ES-I3 (cell line): ENCODE data around the gene TMEM119.

ENCODE experiments used
- H3K36me3 ChIP-seq: 2 replicates; pipeline ENCODE4 v1.6.1; 2013; ENCODE audit warnings: mild to moderate bottlenecking, low read length, control low read depth, moderate library complexity; ENCODE audit not compliant: insufficient read depth
- H3K4me1 ChIP-seq: 2 replicates; pipeline ENCODE4 v1.6.1; 2013; ENCODE audit warnings: mild to moderate bottlenecking, control low read depth, low read length; ENCODE audit not compliant: insufficient read depth
- H3K9ac ChIP-seq: 2 replicates; pipeline ENCODE4 v1.6.1; 2013; ENCODE audit warnings: low read depth, mild to moderate bottlenecking, low read length, moderate library complexity
- H3K9me3 ChIP-seq: 2 replicates; pipeline ENCODE4 v1.6.1; 2013; ENCODE audit warnings: mild to moderate bottlenecking, low read length, moderate library complexity; ENCODE audit not compliant: control insufficient read depth, insufficient read depth

The TMEM119 gene

DNA sequence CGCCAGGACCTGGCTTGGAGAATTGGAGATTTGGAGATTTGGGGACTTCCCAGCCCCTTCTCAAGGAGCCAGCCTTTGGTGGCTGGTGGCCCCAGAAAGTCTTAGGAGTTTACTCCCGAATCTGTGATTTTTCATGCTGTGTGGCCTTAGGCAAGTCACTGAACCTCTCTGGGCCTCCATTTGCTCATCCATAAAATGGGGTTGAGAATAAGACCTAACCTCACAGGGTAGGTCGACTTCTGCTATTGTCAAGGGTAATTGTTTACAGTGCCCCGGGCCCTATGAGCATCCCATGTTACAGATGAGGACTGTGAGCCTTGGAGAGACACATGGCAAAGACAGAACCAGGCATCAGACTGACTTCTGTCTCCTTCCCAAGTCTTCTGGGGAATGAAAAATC, 16.2 kb upstream of the TMEM119 start:
- no peak overlapping the region for H3K9ac ChIP-seq
- peaks cover 13% of the 10 kb centered on the region; the same call in 1 of the 2 replicates for H3K4me1 ChIP-seq
- no peaks in the 10 kb centered on the region for H3K36me3 ChIP-seq
- H3K9me3 ChIP-seq: no peaks in the 10 kb centered on the region

DNA sequence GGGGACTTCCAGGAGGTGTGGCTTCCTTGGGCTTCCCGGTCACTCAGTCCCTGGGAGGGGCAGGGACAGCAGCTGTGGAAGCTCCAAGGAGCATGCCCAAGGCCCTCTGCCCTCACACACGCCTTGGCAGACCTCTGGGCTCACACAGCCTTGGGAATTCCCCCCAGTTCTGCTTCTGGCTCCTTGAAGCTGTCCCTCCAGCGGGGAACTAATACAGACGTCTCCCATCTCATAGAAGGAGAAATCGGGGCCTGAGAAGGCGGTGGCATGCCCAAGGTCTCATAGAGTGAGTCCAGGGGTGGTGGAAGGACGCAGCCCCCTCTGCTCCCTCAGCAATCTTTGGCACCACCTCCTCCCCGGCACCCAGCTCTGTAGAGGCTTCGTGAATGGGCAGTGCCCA, 15.7 kb upstream of the TMEM119 start:
- peaks cover 13% of the 10 kb centered on the region; the same call in 1 of the 2 replicates for H3K4me1 ChIP-seq

DNA sequence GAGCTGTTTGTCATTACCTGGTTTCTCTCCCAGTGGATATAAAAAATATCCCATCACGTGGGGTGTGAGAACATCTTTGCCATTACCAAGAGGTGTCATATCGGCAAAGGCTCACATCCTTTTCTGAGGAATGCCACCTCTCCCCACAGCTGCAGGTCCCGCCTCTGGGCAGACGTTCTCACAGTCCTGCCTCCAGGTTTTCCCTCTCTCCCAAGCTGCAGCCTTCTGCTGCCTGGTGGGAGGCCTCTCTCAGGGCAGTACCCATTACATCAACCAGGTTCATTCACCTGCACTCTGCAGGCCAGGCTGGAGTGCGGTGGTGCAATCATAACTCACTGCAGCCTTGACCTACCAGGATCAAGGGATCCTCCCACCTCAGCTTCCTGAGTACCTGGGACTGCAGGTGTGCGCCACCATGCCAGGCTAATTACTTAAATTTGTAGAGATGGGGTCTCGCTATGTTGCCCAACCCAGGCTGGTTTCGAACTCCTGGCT, 15.0 kb upstream of the TMEM119 start:
- Histone ChIP-seq H3K9me3 (no peaks in the 10 kb centered on the region), H3K36me3 (no peaks in the 10 kb centered on the region), H3K9ac (no peak overlapping the region), H3K4me1 (peaks cover 9% of the 10 kb centered on the region; the same call in 1 of the 2 replicates)

More for the DNA sequence above, 15.7 kb upstream of the TMEM119 start:
- Histone ChIP-seq H3K36me3 (no peaks in the 10 kb centered on the region), H3K9me3 (no peaks in the 10 kb centered on the region), H3K9ac (no peak overlapping the region)

DNA sequence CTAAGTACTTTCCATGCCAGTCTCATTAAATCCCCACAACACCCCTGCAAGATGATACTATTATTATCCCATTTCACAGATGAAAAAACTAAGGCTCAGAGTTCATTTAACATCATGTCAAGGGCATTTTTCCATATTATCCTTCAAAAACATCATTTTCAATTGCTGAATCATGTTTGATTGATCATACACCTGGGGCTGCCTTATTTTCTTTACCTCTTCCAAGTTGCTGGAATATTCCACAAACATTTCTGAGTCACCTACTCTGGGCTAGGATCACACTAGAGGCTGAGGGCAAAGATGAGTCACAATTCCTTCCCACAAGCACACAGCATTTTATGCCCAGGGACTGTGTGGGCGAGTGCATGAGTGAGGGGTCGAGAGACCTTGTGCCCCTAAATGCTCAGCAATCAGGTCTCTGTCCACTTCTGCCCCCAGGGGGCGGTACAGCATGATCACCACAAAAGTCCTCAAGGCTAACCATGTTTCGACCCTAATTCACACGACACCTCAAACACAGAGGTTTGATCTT, 14.1 kb upstream of the TMEM119 start:
- H3K4me1 ChIP-seq: peaks cover 9% of the 10 kb centered on the region; the same call in 1 of the 2 replicates
- H3K9me3 ChIP-seq: no peaks in the 10 kb centered on the region
- no peak overlapping the region for H3K9ac ChIP-seq
- H3K36me3 ChIP-seq: no peaks in the 10 kb centered on the region

DNA sequence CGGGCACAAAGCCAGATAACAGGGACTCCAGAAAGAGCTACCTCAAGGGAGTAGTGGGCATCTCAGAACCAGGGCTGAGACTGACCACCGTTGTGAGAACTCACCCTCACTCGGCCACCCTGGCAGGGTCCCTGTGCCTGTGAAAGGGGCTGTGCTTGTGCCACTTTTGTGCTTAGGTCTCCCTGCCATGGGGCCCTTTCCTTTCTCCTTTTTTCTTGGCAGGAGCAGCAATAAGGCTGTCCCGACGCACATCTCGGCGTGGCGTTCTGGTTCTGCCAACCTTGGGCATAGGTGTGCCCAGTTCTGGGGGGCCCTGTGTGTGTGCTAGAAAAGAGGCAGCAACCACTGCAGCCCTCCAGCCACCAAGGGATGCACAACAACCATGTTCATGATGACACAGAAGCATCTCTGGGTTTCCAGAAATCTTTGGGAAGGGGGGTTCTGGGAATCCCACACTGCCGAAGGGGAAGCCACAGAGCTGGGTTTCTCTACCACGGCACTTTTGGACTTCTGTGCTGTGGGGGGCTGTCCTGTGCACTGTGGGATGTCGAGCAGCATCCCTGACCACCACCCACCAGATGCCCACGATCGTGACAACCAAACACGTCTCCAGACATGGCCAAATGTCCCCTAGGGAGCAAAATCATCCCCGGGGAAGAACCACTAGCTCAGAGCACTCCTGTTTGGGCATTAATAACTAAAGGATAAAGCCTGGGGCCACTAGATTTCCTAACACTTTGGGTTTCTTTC, 13.1 kb upstream of the TMEM119 start:
- Histone ChIP-seq H3K36me3 (no peaks in the 10 kb centered on the region), H3K4me1 (peaks cover 14% of the 10 kb centered on the region; the same call in 1 of the 2 replicates), H3K9ac (no peak overlapping the region), H3K9me3 (no peaks in the 10 kb centered on the region)

DNA sequence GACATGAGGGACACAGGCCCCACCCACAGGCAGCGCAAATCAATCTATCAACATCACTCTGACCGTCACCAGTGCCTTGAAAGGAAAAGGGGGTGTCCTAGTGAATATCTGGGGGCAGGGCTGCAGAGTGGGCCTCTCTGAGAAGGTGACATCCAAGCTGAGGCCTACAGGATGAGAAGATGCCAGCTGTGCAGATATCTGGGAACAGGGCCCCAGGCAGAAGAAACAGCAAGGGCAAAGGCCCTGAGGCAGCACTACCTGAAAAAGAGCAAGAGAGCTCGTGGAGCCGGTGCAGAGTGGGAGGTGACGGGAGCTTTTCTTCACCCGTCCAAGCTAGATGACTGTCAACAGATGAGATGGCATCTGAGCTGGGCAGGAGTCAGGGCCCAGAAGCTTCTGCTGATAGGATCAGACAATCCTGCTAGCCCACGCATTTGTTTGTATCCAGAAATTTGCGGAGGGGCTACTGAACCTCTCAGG, 12.5 kb upstream of the TMEM119 start:
- H3K36me3 ChIP-seq: no peaks in the 10 kb centered on the region
- no peaks in the 10 kb centered on the region for H3K9me3 ChIP-seq
- peaks cover 14% of the 10 kb centered on the region; the same call in 1 of the 2 replicates for H3K4me1 ChIP-seq
- no peak overlapping the region for H3K9ac ChIP-seq

DNA sequence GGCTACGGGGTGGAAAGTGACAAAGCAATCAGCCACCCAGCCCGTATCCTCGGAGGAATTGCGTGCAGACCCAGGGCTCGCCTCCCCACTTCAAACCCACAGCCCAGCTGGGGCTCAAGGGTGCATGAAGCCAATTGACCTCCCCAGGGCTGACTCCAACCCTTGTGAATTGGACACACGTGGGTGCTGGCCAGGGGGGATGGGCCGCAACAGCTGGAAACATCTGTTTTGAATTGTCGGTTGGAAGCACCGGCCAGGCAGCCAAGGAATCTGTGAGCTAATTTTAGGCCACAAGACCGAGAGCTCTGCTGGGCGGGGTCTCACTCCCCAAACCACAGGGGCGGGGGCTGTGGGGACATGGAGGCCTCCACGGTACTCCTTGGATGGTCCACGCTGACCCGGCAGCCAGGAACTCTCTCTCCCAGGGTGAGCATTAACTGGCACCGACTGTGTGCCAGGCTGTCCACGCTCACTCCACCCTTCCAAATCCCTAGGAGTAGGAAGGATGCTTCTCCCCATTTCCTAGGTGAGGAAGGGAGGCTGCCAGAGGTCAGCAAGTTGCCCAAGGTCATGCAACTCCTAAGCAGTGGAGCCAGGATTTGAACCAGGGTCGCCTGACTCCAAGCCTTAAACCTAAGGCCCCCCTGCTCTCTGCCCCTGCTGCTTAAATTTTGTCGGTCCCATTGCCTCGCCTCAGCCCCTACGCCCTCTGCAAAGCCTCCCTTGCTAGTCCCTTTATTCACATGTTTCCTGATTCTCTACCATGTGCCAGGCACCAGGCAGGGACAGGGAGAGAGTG, 11.9 kb upstream of the TMEM119 start:
- H3K36me3 ChIP-seq: no peaks in the 10 kb centered on the region
- no peaks in the 10 kb centered on the region for H3K9me3 ChIP-seq
- peaks cover 14% of the 10 kb centered on the region; the same call in 1 of the 2 replicates for H3K4me1 ChIP-seq
- no peak overlapping the region for H3K9ac ChIP-seq

DNA sequence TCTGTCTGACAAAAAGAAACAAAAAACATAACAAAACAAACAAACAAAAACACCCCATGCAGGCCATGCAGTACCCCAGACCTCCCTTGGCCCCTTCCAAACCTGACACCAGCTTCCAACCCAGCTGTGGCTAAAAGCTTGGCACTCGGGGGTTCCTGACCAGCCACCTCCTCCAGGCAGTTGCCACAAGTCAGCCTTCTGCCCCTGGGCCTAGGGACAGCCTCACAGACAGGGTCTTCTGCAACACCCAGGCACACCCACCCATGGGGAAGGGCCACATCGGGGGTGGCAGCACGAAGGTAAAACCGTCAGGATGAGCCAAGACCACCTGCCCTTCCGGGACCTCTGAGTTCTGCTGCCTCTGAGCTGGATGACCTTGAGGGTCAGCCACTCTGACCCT, 10.7 kb upstream of the TMEM119 start:
- H3K9me3 ChIP-seq: no peaks in the 10 kb centered on the region
- H3K9ac ChIP-seq: no peak overlapping the region
- no peaks in the 10 kb centered on the region for H3K36me3 ChIP-seq
- peaks cover 16% of the 10 kb centered on the region for H3K4me1 ChIP-seq

DNA sequence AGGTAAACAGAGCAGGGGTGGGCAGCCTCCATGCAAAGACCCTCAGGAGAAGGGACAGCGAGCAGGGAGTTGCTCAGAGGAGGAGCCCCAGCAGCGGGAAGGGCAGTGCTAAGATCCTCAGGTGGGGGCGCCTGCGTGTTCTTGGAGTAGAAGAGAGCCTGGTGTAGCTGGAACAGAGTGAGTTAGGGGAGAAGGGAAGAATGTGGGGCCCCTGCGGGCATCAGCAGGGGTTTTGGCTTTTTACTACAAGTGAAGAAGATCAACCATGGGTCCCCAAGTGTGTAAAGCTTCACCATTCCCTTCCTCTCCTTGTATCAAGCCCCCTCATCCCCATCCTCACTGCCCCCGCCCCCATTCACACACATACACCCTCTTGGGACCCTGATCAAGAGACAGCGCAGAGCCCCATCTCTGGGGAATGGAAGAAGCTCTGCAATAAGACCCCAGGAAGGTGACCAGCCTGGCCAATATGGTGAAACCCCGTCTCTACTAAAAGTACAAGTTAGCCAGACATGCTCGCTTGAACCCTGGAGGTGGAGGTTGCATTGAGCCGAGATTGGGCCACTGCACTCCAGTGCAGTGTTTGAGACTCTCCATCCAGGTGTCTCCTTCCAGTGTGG, 10.2 kb upstream of the TMEM119 start:
- Histone ChIP-seq H3K9ac (no peak overlapping the region), H3K4me1 (peaks cover 11% of the 10 kb centered on the region), H3K36me3 (no peaks in the 10 kb centered on the region), H3K9me3 (no peaks in the 10 kb centered on the region)

DNA sequence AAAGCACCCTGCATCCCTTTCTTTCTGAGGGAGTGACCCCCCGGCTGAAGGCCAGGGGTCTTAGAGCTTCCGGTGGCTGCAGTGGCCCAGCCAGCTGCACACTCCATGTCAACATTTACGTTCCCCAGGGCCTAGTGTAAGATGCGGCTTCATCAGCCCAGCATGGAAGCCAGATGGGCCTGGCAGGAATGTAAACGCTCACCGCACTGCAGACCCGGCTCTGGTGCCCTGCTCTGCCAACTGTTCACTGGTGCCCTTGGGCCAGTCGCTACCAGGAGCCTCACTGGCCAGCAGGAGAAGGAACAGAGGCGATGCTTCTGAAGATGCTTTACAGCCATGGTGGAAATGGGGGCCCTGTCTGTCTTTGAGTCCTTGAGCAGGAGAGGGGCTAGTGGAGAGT, 8.6 kb upstream of the TMEM119 start:
- no peaks in the 10 kb centered on the region for H3K36me3 ChIP-seq
- no peak overlapping the region for H3K9ac ChIP-seq
- H3K4me1 ChIP-seq: peaks cover 9% of the 10 kb centered on the region
- H3K9me3 ChIP-seq: no peaks in the 10 kb centered on the region

DNA sequence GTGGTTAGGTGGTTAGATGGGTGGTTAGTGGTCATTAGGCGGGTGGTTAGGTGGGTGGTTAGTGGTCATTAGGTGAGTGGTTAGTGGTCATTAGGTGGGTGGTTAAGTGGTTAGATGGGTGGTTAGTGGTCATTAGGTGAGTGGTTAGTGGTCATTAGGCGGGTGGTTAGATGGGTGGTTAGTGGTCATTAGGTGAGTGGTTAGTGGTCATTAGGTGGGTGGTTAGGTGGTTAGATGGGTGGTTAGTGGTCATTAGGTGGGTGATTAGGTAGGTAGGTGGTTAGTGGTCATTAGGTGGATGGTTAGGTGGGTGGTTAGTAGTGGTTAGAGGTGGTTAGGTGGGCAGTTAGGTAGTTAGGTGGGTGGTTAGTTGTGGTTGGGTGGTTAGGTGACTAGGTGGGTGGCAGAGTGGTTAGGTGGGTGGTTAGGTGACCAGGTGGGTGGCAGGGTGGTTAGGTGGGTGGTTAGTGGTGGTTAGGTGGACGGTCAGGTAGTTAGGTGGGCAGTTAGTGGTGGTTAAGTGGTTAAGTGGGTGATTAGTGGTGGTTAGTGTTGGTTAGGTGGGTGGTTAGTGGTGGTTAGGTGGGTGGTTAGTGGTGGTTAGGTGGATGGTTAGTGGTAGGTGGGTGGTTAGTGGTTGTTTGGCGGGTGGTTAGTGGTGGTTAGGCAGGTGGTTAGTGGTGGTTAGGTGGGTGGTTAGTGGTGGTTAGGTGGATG, 8.0 kb upstream of the TMEM119 start:
- Histone ChIP-seq H3K9ac (no peak overlapping the region), H3K4me1 (peaks cover 9% of the 10 kb centered on the region), H3K36me3 (no peaks in the 10 kb centered on the region), H3K9me3 (no peaks in the 10 kb centered on the region)

DNA sequence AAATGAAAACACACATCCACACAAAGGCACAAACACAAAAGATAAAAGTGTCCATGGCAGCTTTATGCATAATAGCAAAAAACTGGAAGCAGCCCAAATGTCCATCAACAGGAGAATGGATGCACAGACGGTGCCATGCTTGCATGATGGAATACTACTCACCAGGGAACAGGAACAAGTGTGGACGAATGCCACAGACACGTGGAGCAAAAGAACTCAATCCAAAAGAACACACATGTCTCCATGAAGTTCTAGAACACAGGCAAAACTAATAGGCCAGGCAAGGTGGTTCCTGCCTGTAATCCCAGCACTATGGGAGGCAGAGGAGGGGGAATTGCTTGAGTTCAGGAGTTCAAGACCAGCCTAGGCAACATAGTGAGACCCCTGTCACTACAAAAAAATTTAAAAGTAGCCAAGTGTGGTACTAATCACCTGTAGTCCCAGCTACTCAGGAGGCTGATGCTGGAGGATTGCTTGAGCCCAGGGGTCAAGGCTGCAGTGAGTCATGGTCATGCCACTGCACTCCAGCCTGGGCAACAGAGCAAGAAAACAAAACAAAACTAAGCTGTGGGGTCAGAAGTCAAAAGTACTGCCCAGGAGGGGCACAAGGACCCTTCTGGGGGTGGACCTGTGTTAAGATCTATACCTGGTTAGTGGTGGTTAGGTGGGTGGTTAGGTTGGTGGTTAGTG, 7.3 kb upstream of the TMEM119 start:
- Histone ChIP-seq H3K4me1 (peaks cover 9% of the 10 kb centered on the region), H3K9me3 (no peaks in the 10 kb centered on the region), H3K9ac (no peak overlapping the region), H3K36me3 (no peaks in the 10 kb centered on the region)

DNA sequence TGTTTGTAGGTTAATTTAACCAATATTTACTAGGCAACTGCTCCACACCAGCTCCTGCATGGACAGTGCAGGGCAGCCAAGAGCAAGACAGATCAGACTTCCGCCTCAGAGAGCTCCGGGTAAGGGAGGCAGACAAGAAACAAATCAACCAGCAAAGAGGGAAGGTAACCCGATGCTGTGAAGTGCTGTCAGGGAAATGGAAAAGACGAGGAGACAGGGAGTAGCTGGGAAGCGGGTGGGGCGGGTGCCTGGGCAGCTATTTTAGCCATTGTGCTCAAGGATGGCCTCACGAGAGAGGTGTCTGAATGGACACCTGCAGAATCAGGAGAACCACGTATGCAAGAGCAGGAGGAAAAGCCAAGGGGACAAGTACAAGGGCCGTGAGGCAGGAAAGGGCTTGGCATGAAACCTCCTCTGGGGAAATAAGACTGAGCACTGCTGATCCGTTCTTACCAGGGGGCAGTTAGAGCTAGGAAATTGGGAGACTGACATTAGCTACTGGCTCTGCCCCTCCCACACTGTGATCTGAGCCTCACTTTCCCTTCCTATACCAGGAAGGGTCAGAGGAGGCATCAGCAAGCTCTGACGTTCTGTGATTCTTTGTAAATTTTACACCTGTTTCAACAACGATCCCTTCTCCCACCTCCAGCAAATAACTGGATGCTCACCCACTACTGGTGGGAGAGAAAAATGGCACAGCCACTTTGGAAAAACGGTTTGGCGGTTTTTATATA, 6.5 kb upstream of the TMEM119 start:
- Histone ChIP-seq H3K36me3 (no peaks in the 10 kb centered on the region), H3K4me1 (peaks cover 9% of the 10 kb centered on the region), H3K9ac (no peak overlapping the region), H3K9me3 (no peaks in the 10 kb centered on the region)
